Ovary (tissue), 9 donors: ENCODE data around the gene RRAS2. TPM values are rescaled to one million over a fixed set of nuclear protein-coding genes. Genes with fewer than 3 reads are reported as not detected.

Source experiments
- DNase-seq, 5 donors: peaks; one replicate each; pipeline ENCODE4 v3.0.0-alpha.2; 2019 to 2020
- H3K27ac ChIP-seq, 2 donors: fragments of 200-600 bp; one replicate each; pipeline versions ENCODE4 v1.5.1 to v1.8.0; 2019 to 2022
- H3K27me3 ChIP-seq: fragments of 200-600 bp; one replicate; pipeline ENCODE4 v1.8.0; 2022
- H3K36me3 ChIP-seq: fragments of 200-600 bp; sonication (generic); one replicate; pipeline ENCODE4 v1.5.1; 2019
- H3K4me1 ChIP-seq: one replicate; pipeline ENCODE4 v1.8.1; 2013; ENCODE audit warnings: mild to moderate bottlenecking, moderate library complexity; ENCODE audit not compliant: insufficient read depth
- H3K4me3 ChIP-seq: fragments of 200-600 bp; sonication (generic); one replicate; pipeline ENCODE4 v1.5.1; 2017
- H3K9me3 ChIP-seq, 2 donors: fragments of 200-600 bp in 1 of 2; sonication (generic) in 1 of 2; one replicate each; pipeline versions ENCODE4 v1.5.1 to v1.8.1; 2013 to 2019; ENCODE audit warnings: mild to moderate bottlenecking in 1 of 2, moderate library complexity in 1 of 2
- EP300 ChIP-seq: sonication (generic); formaldehyde crosslinking; IDR thresholded peaks from one replicate; pipeline ENCODE4 v1.6.1; 2017; ENCODE audit warnings: antibody characterized with exemption
- POLR2A ChIP-seq: fragments of 450-650 bp; IDR thresholded peaks from one replicate; pipeline ENCODE4 v1.6.1; 2017; ENCODE audit warnings: antibody characterized with exemption, mild to moderate bottlenecking, moderate library complexity
- WGBS, 3 donors: extraction: QIAGEN DNeasy Blood & Tissue Kit in 1 of 3; methylation state at CpG; one replicate each; pipeline versions ENCODE4 v1.1.5 to v1.1.7; 2013 to 2017; 5-methylcytosine and 5-hydroxymethylcytosine counted together
- intact Hi-C, 4 donors: fragments of 100-400 bp; cut with DNase I; formaldehyde crosslinking; loops; one replicate each; pipeline versions ENCODE4 v1.11.0 to v1.15.1; 2022 to 2023
- polyA plus RNA-seq, 2 donors: library from polyadenylated mRNA; stranded (reverse); fragments of 200-250 nt in 1 of 2; fragments of 350-450 nt in 1 of 2; fragmentation: Illumina TruSeq in 1 of 2; extraction: RNeasy Lipid Tissue Mini Kit (QIAGEN cat#74804) in 1 of 2; gene quantifications; one replicate each; pipeline ENCODE4 v1.2.3, GENCODE V29; 2013 to 2014
- total RNA-seq, 7 donors: library from RNA; depleted of rRNA in 2 of 7; stranded (reverse); fragments of >200 nt in 2 of 7; fragmentation: NEBNext Ultra II Directional in 3 of 7; extraction: Animal tissue kit (Norgen Biotek cat#: 25700) in 3 of 7; gene quantifications; one replicate each; pipeline versions ENCODE4 v1.1.0 to v1.2.4, GENCODE V29; 2016 to 2023
- TF ChIP-seq, protein P1 (sequence below), 3 donors: fragments of 450-650 bp in 2 of 3; fragments of 200-600 bp in 1 of 3; IDR thresholded peaks; one replicate each; pipeline versions ENCODE4 v1.5.1 to v1.8.0; 2016 to 2022; ENCODE audit warnings: antibody characterized with exemption in 3 of 3, mild to moderate bottlenecking in 1 of 3
- donor health status: DM: no; HTN: no; CAD: no; lungs with moderate emphysema.
- donor health status: DM: no; HTN: no; CAD: no.
- donor health status: Bipolar disorder and iron deficiency.
- donor health status: DM: yes; HTN: yes; CAD: no.
- donor health status: DM: no; HTN: no; CAD: no.
- donor health status: DM: yes; HTN: yes; CAD: no.

Gene RRAS2
- total and polyA plus RNA-seq, 9 donors = 25.7 to 45.2 (median 34.8) TPM

DNA sequence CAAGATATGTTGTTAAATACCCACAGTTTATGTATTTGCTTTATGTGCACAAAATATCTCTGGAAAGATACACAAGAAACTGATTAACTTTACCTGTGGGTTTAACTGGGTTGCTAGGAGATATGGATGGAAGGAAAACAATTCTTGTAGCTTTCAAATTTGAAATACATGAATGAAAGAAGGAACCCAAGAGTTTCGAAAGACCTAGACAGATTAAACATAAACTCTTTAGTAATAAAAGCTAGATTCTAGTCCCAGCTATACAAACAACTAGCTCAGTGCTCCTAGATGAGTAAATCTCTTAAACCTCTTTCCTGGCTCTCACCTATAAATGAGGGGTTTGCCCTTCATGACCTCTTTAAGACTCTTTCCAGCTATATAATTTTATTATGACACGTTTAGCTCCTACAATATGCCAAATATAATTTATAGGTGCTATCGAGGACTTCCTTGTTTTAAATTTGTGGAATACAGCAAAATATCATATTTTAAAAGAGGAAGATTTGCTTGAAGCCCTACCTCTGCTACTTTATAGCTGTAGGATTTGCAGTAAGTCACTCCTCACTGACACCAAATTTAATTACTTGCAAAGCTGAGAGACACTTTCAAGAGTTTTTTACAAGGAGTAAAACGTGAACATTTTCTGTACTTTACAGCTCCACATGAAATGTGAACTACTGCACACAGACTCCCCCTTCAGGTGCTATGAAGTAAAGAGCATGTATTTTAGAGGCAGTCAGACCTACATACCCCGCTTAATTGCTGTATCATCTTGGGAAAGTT is 50.7 kb downstream of the RRAS2 start:
- no peaks in the 10 kb centered on the region for H3K9me3 ChIP-seq
- intact Hi-C loops = loop anchor here in 1 of 4 donors (10.0 kb wide), 1 partner anchor 146 kb away; no protein-coding TSS in a partner anchor
- no peak for TF ChIP-seq POLR2A
- TF ChIP-seq, protein P1, sequence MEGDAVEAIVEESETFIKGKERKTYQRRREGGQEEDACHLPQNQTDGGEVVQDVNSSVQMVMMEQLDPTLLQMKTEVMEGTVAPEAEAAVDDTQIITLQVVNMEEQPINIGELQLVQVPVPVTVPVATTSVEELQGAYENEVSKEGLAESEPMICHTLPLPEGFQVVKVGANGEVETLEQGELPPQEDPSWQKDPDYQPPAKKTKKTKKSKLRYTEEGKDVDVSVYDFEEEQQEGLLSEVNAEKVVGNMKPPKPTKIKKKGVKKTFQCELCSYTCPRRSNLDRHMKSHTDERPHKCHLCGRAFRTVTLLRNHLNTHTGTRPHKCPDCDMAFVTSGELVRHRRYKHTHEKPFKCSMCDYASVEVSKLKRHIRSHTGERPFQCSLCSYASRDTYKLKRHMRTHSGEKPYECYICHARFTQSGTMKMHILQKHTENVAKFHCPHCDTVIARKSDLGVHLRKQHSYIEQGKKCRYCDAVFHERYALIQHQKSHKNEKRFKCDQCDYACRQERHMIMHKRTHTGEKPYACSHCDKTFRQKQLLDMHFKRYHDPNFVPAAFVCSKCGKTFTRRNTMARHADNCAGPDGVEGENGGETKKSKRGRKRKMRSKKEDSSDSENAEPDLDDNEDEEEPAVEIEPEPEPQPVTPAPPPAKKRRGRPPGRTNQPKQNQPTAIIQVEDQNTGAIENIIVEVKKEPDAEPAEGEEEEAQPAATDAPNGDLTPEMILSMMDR (IDR thresholded peaks at IDR 0.05) = peak in 1 of 3 donors; percentile 23
- H3K36me3 ChIP-seq = no peaks in the 10 kb centered on the region
- DNase-seq = no peak
- 37 to 42% (median 38%) methylated on average over 5 of the region's 5 CpGs for WGBS, 3 donors
- H3K27ac ChIP-seq = no peak overlapping the region
- no peak overlapping the region for H3K4me3 ChIP-seq
- H3K4me1 ChIP-seq = no peaks in the 10 kb centered on the region
- H3K27me3 ChIP-seq = no peaks in the 10 kb centered on the region

DNA sequence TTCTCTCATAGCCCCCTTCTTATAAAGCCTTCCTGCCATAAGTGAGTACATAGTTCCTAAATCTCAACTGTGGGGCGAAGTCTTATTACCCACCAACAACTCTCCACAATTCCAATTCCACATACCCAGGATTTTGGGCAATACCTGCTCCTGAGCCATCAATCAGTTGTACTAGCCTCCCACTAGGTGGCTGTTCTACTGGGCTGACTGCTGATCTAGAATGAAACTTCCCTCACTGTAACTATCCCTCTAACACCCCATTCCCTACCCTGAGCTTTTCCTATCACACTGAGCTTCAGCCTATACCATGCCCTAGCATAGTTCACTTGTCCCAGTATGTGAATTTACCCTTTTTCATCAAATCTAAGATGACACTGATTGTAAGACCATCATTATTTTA is 52.5 kb downstream of the RRAS2 start:
- Histone ChIP-seq H3K4me3 (no peak overlapping the region), H3K9me3 (no peaks in the 10 kb centered on the region), H3K27me3 (no peaks in the 10 kb centered on the region), H3K27ac (no peak overlapping the region), H3K36me3 (no peaks in the 10 kb centered on the region), H3K4me1 (no peaks in the 10 kb centered on the region)
- intact Hi-C loops = loop anchor here in 1 of 4 donors (10.0 kb wide), 1 partner anchor 148 kb away; no protein-coding TSS in a partner anchor
- TF ChIP-seq, protein P1 (IDR thresholded peaks at IDR 0.05) = no peak
- no peak for TF ChIP-seq POLR2A
- TF ChIP-seq EP300 = no peak
- WGBS, 3 donors = 95 to 100% (median 98%) methylated on average over 1 of the region's 1 CpG
- DNase-seq = no peak

DNA sequence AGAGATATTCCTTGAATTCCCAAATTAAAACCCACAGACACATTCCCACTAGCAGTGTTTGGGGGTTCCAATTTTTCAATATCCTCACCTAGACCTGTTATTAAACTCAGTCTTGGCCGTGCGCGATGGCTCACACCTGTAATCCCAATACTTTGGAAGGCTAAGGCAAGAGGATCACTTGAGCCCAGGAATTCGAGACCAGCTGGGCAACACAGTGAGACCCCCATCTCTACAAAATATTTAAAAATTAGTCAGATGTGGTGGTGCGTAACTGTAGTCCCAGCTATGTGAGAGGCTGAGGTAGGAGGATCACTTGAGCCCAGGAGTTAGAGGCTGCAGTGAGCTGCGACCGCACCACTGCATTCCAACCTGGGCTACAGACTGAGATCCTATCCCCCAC is 53.3 kb downstream of the RRAS2 start:
- Histone ChIP-seq H3K9me3 (no peaks in the 10 kb centered on the region), H3K27ac (no peak overlapping the region), H3K36me3 (no peaks in the 10 kb centered on the region), H3K4me1 (no peaks in the 10 kb centered on the region), H3K27me3 (no peaks in the 10 kb centered on the region), H3K4me3 (no peak overlapping the region)
- DNase-seq = no peak
- 97 to 99% (median 98%) methylated on average over 7 of the region's 7 CpGs for WGBS, 3 donors
- intact Hi-C loops = loop anchor here in 1 of 4 donors (10.0 kb wide), 1 partner anchor 149 kb away; no protein-coding TSS in a partner anchor
- no peak for TF ChIP-seq EP300
- TF ChIP-seq POLR2A = no peak
- TF ChIP-seq, protein P1 (IDR thresholded peaks at IDR 0.05) = no peak

DNA sequence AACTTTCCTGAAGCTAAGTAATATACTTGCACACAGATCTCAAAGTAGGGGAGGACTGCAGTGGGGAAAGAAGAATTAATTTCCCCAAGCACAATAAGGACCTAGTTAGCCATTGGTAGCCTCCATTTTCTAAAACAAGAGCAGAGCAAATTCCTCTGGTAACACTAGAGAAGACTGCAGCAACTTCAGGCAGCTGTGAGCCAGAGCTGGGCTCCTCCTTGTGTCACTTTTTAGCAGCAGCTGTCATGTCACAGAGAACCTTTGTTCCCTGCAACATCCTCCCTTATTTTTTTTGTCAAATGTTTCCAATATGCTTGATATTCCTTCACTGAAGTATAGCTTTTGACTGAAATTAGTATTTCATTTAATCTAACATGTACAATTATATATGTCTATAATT is 54.4 kb downstream of the RRAS2 start:
- DNase-seq = no peak
- H3K4me3 ChIP-seq = no peak overlapping the region
- H3K4me1 ChIP-seq = no peaks in the 10 kb centered on the region
- TF ChIP-seq, protein P1 (IDR thresholded peaks at IDR 0.05) = no peak
- TF ChIP-seq EP300 (no peak), POLR2A (no peak)
- no peaks in the 10 kb centered on the region for H3K27me3 ChIP-seq
- H3K27ac ChIP-seq = no peak overlapping the region
- H3K36me3 ChIP-seq = no peaks in the 10 kb centered on the region
- intact Hi-C loops = loop anchor here in 2 of 4 donors (5.0 to 10.0 kb wide), 2 partner anchors 150 to 153 kb away; no protein-coding TSS in a partner anchor
- H3K9me3 ChIP-seq = no peaks in the 10 kb centered on the region
